Activated CD8-positive, alpha-beta memory T cell treated with anti-CD3 and anti-CD28 coated beads, Interleukin-2, amount 50 U/mL, for 48 hours (primary cell): Measurements from ENCODE around the gene CRYGD.
A peak's percentile ranks its signal among the peaks of the same experiment; 100 is the strongest.

Source experiments
- DNase-seq: peaks from one replicate; pipeline ENCODE4 v3.0.0-alpha.2; 2020

Gene CRYGD

GRCh38 chr2:208077276-208077675 is 47.0 kb downstream of the CRYGD start:
- no peak for DNase-seq

- DNase-seq, result no peak
These were observed 49.5 kb downstream of the CRYGD start for GRCh38 chr2:208074610-208075356.

GRCh38 chr2:208072250-208072892 is 52.0 kb downstream of the CRYGD start:
- DNase-seq, result peak; percentile 64
